GM23338 (cell line): Measurements from ENCODE around the gene CDC40. TPM values are rescaled to one million over a fixed set of nuclear protein-coding genes. Genes with fewer than 3 reads are reported as not detected.

Experiments
- ATAC-seq: fragments of 200-7000 bp; cut with Tn5 transposase; 3 replicates; pipeline ENCODE4 v1.9.1; 2020
- DNase-seq: peaks from one replicate; pipeline ENCODE4 v3.0.0-alpha.2; 2015; ENCODE audit warnings: low spot score
- H2AFZ ChIP-seq: fragments of 200-600 bp; sonication (generic); 2 replicates; pipeline ENCODE4 v1.8.0; 2016; ENCODE audit warnings: antibody characterized with exemption, mild to moderate bottlenecking, moderate library complexity
- H3F3A ChIP-seq: fragments of 200-600 bp; sonication (generic); replicated peaks from 2 replicates; pipeline ENCODE4 v1.8.0; 2017; ENCODE audit warnings: antibody characterized with exemption, mixed run types, low read depth
- H3K27ac ChIP-seq: fragments of 200-600 bp; sonication (generic); 2 replicates; pipeline ENCODE4 v1.6.1; 2016; ENCODE audit warnings: low read depth
- H3K27me3 ChIP-seq: fragments of 200-600 bp; sonication (generic); 2 replicates; pipeline ENCODE4 v1.8.0; 2016; ENCODE audit warnings: mild to moderate bottlenecking, mixed run types, moderate library complexity; ENCODE audit not compliant: insufficient read depth
- H3K36me3 ChIP-seq: fragments of 200-600 bp; sonication (generic); 2 replicates; pipeline ENCODE4 v1.8.0; 2016; ENCODE audit warnings: mild to moderate bottlenecking; ENCODE audit not compliant: insufficient read depth
- H3K4me1 ChIP-seq: fragments of 200-600 bp; sonication (generic); 2 replicates; pipeline ENCODE4 v1.8.0; 2016; ENCODE audit warnings: mild to moderate bottlenecking, moderate library complexity; ENCODE audit not compliant: insufficient read depth
- H3K4me2 ChIP-seq: fragments of 200-600 bp; sonication (generic); 2 replicates; pipeline ENCODE4 v1.7.1; 2017; ENCODE audit warnings: mixed run types
- H3K4me3 ChIP-seq: fragments of 200-600 bp; sonication (generic); 2 replicates; pipeline ENCODE4 v1.6.1; 2016; ENCODE audit warnings: mixed run types
- H3K79me2 ChIP-seq: fragments of 200-600 bp; sonication (generic); replicated peaks from 2 replicates; pipeline ENCODE4 v1.8.0; 2017; ENCODE audit warnings: mild to moderate bottlenecking; ENCODE audit not compliant: insufficient read depth
- H3K9me2 ChIP-seq: fragments of 200-600 bp; sonication (generic); 2 replicates; pipeline ENCODE4 v1.8.0; 2017; ENCODE audit not compliant: insufficient read depth
- H4K20me1 ChIP-seq: fragments of 200-600 bp; sonication (generic); replicated peaks from 2 replicates; pipeline ENCODE4 v1.8.0; 2017; ENCODE audit warnings: mild to moderate bottlenecking; ENCODE audit not compliant: insufficient read depth
- H3K27ac Mint-ChIP-seq: 2 replicates; pipeline ENCODE4 v1.8.0; 2020; ENCODE audit warnings: inconsistent platforms, mild to moderate bottlenecking, moderate library complexity, mixed read lengths
- H3K27me3 Mint-ChIP-seq: 3 replicates; pipeline ENCODE4 v1.8.0; 2022; ENCODE audit warnings: low read depth, mild to moderate bottlenecking, moderate library complexity, mixed read lengths, inconsistent platforms; ENCODE audit not compliant: insufficient read depth, poor library complexity
- H3K36me3 Mint-ChIP-seq: 3 replicates; pipeline ENCODE4 v1.8.0; 2021; ENCODE audit warnings: low read depth, mild to moderate bottlenecking, inconsistent platforms, moderate library complexity, mixed read lengths
- H3K4me1 Mint-ChIP-seq: 3 replicates; pipeline ENCODE4 v1.8.0; 2020; ENCODE audit warnings: mild to moderate bottlenecking, inconsistent platforms, mixed read lengths
- H3K4me3 Mint-ChIP-seq: 3 replicates; pipeline ENCODE4 v1.8.0; 2021; ENCODE audit warnings: moderate library complexity, mild to moderate bottlenecking, inconsistent platforms, mixed read lengths
- H3K9me3 Mint-ChIP-seq: 3 replicates; pipeline ENCODE4 v1.8.0; 2020; ENCODE audit warnings: moderate library complexity, mild to moderate bottlenecking, inconsistent platforms, mixed read lengths
- CREB1 ChIP-seq: fragments of 250-450 bp; sonication (Bioruptor Pico); IDR thresholded peaks from 2 replicates; pipeline ENCODE4 v1.5.0; 2020; ENCODE audit warnings: low read depth, mild to moderate bottlenecking, moderate library complexity
- ETS1 ChIP-seq: IDR thresholded peaks from 2 replicates; pipeline ENCODE4 v1.6.1; 2016; ENCODE audit warnings: antibody characterized with exemption
- EZH2 ChIP-seq: fragments of 200-600 bp; sonication (generic); IDR thresholded peaks from one replicate; pipeline ENCODE4 v1.8.0; 2017; ENCODE audit warnings: antibody characterized with exemption, mild to moderate bottlenecking, low read depth; ENCODE audit not compliant: unreplicated experiment
- EZH2phosphoT487 ChIP-seq: fragments of 200-600 bp; sonication (generic); IDR thresholded peaks from one replicate; pipeline ENCODE4 v1.8.1; 2018; ENCODE audit warnings: antibody characterized with exemption; ENCODE audit not compliant: unreplicated experiment
- JUNB ChIP-seq: IDR thresholded peaks from one replicate; pipeline ENCODE4 v1.6.1; 2016; ENCODE audit warnings: antibody characterized with exemption; ENCODE audit not compliant: unreplicated experiment
- NANOG ChIP-seq: IDR thresholded peaks from 2 replicates; pipeline ENCODE4 v1.6.1; 2016; ENCODE audit warnings: antibody characterized with exemption, borderline replicate concordance
- POLR2AphosphoS5 ChIP-seq: IDR thresholded peaks from 2 replicates; pipeline ENCODE4 v1.6.1; 2016; ENCODE audit warnings: antibody characterized with exemption, low read depth
- STAT1 ChIP-seq: IDR thresholded peaks from one replicate; pipeline ENCODE4 v1.6.1; 2016; ENCODE audit warnings: antibody characterized with exemption; ENCODE audit not compliant: unreplicated experiment
- ZNF114 ChIP-seq: fragments of 250-450 bp; sonication (Bioruptor Pico); IDR thresholded peaks from 2 replicates; pipeline ENCODE4 v1.5.0; 2020; ENCODE audit warnings: mild to moderate bottlenecking, moderate library complexity
- ZNF331 ChIP-seq: fragments of 250-450 bp; sonication (Bioruptor Pico); IDR thresholded peaks from 2 replicates; pipeline ENCODE4 v1.5.0; 2020; ENCODE audit warnings: low read depth, mild to moderate bottlenecking, moderate library complexity
- polyA plus RNA-seq: library from polyadenylated mRNA; unstranded; fragments of >200 nt; fragmentation: Nextera tagmentation; extraction: Ambion mirVana; gene quantifications from 2 replicates; pipeline ENCODE4 v1.2.1, GENCODE V29; 2016
- total RNA-seq: library from RNA; depleted of rRNA; stranded (reverse); fragments of >200 nt; shearing (Covaris generic); gene quantifications from 2 replicates; pipeline ENCODE4 v1.2.3, GENCODE V29; 2014
- TF ChIP-seq, protein P1 (sequence below): IDR thresholded peaks from one replicate; pipeline ENCODE4 v1.6.1; 2018; ENCODE audit warnings: antibody characterized with exemption; ENCODE audit not compliant: unreplicated experiment
- TF ChIP-seq, protein P2 (sequence below), 2 experiments: fragments of 200-600 bp in 1 of 2; sonication (generic) in 1 of 2; conservative IDR thresholded peaks; 2 replicates each; pipeline versions ENCODE4 v1.5.1 to v1.6.1; 2016 to 2017; ENCODE audit warnings: antibody characterized with exemption in 2 of 2, low read depth in 2 of 2, mild to moderate bottlenecking in 2 of 2, moderate library complexity in 1 of 2
- TF ChIP-seq, protein P3 (sequence below): fragments of 250-450 bp; sonication (Bioruptor Pico); IDR thresholded peaks from 2 replicates; pipeline ENCODE4 v1.5.0; 2020; ENCODE audit warnings: mild to moderate bottlenecking, moderate library complexity

CDC40 gene
- total and polyA plus RNA-seq, 2 experiments from 2014 or later, result 28.9 to 58.4 TPM

GRCh38 chr6:110207652-110208051, 27.4 kb downstream of the CDC40 start:
- Histone ChIP-seq H3K79me2 (peaks cover 11% of the 10 kb centered on the region; the same call in 1 of the 2 replicates), H3K27ac (no peak overlapping the region), H3K36me3 (peaks cover 11% of the 10 kb centered on the region), H2AFZ (no peak overlapping the region), H3K27me3 (no peaks in the 10 kb centered on the region), H3K4me2 (no peak overlapping the region), H3K4me3 (no peak overlapping the region), H4K20me1 (no peaks in the 10 kb centered on the region; the same call in 1 of the 2 replicates), H3F3A (no peaks in the 10 kb centered on the region), H3K9me2 (no peaks in the 10 kb centered on the region), H3K4me1 (no peaks in the 10 kb centered on the region)
- Mint-ChIP-seq H3K4me1 (no peaks in the 10 kb centered on the region), H3K9me3 (no peaks in the 10 kb centered on the region), H3K27ac (no peak overlapping the region), H3K36me3 (peaks cover 21% of the 10 kb centered on the region), H3K27me3 (no peaks in the 10 kb centered on the region), H3K4me3 (no peak overlapping the region)
- ATAC-seq (no peak), DNase-seq (no peak)
- TF ChIP-seq EZH2 (no peak), ETS1 (no peak), POLR2AphosphoS5 (no peak), STAT1 (no peak), NANOG (no peak), ZNF114 (CRISPR knock-in tag) (no peak), CREB1 (no peak), JUNB (no peak), EZH2phosphoT487 (no peak), ZNF331 (CRISPR knock-in tag) (no peak)
- TF ChIP-seq, protein P1, sequence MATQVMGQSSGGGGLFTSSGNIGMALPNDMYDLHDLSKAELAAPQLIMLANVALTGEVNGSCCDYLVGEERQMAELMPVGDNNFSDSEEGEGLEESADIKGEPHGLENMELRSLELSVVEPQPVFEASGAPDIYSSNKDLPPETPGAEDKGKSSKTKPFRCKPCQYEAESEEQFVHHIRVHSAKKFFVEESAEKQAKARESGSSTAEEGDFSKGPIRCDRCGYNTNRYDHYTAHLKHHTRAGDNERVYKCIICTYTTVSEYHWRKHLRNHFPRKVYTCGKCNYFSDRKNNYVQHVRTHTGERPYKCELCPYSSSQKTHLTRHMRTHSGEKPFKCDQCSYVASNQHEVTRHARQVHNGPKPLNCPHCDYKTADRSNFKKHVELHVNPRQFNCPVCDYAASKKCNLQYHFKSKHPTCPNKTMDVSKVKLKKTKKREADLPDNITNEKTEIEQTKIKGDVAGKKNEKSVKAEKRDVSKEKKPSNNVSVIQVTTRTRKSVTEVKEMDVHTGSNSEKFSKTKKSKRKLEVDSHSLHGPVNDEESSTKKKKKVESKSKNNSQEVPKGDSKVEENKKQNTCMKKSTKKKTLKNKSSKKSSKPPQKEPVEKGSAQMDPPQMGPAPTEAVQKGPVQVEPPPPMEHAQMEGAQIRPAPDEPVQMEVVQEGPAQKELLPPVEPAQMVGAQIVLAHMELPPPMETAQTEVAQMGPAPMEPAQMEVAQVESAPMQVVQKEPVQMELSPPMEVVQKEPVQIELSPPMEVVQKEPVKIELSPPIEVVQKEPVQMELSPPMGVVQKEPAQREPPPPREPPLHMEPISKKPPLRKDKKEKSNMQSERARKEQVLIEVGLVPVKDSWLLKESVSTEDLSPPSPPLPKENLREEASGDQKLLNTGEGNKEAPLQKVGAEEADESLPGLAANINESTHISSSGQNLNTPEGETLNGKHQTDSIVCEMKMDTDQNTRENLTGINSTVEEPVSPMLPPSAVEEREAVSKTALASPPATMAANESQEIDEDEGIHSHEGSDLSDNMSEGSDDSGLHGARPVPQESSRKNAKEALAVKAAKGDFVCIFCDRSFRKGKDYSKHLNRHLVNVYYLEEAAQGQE, result no peak
- TF ChIP-seq, protein P2, sequence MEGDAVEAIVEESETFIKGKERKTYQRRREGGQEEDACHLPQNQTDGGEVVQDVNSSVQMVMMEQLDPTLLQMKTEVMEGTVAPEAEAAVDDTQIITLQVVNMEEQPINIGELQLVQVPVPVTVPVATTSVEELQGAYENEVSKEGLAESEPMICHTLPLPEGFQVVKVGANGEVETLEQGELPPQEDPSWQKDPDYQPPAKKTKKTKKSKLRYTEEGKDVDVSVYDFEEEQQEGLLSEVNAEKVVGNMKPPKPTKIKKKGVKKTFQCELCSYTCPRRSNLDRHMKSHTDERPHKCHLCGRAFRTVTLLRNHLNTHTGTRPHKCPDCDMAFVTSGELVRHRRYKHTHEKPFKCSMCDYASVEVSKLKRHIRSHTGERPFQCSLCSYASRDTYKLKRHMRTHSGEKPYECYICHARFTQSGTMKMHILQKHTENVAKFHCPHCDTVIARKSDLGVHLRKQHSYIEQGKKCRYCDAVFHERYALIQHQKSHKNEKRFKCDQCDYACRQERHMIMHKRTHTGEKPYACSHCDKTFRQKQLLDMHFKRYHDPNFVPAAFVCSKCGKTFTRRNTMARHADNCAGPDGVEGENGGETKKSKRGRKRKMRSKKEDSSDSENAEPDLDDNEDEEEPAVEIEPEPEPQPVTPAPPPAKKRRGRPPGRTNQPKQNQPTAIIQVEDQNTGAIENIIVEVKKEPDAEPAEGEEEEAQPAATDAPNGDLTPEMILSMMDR (conservative IDR thresholded peaks at IDR 0.05; ENCODE audit: low read depth in 2 of 2), result no peak
- TF ChIP-seq, protein P3, sequence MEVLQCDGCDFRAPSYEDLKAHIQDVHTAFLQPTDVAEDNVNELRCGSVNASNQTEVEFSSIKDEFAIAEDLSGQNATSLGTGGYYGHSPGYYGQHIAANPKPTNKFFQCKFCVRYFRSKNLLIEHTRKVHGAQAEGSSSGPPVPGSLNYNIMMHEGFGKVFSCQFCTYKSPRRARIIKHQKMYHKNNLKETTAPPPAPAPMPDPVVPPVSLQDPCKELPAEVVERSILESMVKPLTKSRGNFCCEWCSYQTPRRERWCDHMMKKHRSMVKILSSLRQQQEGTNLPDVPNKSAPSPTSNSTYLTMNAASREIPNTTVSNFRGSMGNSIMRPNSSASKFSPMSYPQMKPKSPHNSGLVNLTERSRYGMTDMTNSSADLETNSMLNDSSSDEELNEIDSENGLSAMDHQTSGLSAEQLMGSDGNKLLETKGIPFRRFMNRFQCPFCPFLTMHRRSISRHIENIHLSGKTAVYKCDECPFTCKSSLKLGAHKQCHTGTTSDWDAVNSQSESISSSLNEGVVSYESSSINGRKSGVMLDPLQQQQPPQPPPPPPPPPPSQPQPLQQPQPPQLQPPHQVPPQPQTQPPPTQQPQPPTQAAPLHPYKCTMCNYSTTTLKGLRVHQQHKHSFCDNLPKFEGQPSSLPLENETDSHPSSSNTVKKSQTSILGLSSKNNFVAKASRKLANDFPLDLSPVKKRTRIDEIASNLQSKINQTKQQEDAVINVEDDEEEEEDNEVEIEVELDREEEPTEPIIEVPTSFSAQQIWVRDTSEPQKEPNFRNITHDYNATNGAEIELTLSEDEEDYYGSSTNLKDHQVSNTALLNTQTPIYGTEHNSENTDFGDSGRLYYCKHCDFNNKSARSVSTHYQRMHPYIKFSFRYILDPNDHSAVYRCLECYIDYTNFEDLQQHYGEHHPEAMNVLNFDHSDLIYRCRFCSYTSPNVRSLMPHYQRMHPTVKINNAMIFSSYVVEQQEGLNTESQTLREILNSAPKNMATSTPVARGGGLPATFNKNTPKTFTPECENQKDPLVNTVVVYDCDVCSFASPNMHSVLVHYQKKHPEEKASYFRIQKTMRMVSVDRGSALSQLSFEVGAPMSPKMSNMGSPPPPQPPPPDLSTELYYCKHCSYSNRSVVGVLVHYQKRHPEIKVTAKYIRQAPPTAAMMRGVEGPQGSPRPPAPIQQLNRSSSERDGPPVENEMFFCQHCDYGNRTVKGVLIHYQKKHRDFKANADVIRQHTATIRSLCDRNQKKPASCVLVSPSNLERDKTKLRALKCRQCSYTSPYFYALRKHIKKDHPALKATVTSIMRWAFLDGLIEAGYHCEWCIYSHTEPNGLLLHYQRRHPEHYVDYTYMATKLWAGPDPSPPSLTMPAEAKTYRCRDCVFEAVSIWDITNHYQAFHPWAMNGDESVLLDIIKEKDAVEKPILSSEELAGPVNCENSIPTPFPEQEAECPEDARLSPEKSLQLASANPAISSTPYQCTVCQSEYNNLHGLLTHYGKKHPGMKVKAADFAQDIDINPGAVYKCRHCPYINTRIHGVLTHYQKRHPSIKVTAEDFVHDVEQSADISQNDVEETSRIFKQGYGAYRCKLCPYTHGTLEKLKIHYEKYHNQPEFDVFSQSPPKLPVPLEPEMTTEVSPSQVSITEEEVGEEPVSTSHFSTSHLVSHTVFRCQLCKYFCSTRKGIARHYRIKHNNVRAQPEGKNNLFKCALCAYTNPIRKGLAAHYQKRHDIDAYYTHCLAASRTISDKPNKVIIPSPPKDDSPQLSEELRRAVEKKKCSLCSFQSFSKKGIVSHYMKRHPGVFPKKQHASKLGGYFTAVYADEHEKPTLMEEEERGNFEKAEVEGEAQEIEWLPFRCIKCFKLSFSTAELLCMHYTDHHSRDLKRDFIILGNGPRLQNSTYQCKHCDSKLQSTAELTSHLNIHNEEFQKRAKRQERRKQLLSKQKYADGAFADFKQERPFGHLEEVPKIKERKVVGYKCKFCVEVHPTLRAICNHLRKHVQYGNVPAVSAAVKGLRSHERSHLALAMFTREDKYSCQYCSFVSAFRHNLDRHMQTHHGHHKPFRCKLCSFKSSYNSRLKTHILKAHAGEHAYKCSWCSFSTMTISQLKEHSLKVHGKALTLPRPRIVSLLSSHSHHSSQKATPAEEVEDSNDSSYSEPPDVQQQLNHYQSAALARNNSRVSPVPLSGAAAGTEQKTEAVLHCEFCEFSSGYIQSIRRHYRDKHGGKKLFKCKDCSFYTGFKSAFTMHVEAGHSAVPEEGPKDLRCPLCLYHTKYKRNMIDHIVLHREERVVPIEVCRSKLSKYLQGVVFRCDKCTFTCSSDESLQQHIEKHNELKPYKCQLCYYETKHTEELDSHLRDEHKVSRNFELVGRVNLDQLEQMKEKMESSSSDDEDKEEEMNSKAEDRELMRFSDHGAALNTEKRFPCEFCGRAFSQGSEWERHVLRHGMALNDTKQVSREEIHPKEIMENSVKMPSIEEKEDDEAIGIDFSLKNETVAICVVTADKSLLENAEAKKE, result no peak
